T47D (cell line): Measurements from ENCODE around the gene GPC6.

Experiments
- DNase-seq, 2 experiments: peaks; one replicate each; pipeline versions ENCODE4 v3.0.0 to v3.0.0-alpha.2; 2011 to 2012; ENCODE audit warnings: low read depth in 1 of 2, low spot score in 1 of 2
- JUND ChIP-seq: IDR thresholded peaks from 2 replicates; pipeline ENCODE4 v1.6.1; 2012; ENCODE audit warnings: low read depth
- in situ Hi-C: cut with HindIII; loops from 2 replicates; pipeline ENCODE4 v1.10.0; 2016; ENCODE audit warnings: low sequenced_read_pairs, low pct_unique_long_range_greater_than_20kb

GPC6 gene

GRCh38 chr13:94210816-94211215, 984.2 kb downstream of the GPC6 start:
- no peak for DNase-seq
- in situ Hi-C loops = no loop called here
- TF ChIP-seq JUND = no peak

- no peak for TF ChIP-seq JUND
- in situ Hi-C loops = no loop called here
- no peak for DNase-seq
Observed at GRCh38 chr13:94212196-94212595, 985.6 kb downstream of the GPC6 start.

GRCh38 chr13:94214121-94214520, 987.5 kb downstream of the GPC6 start:
- no peak for TF ChIP-seq JUND
- no peak for DNase-seq
- in situ Hi-C loops = no loop called here

- no peak for DNase-seq
- no peak for TF ChIP-seq JUND
- in situ Hi-C loops = no loop called here
Observed at GRCh38 chr13:94214975-94215374, 988.4 kb downstream of the GPC6 start.

GRCh38 chr13:94216476-94216875, 989.9 kb downstream of the GPC6 start:
- no peak for TF ChIP-seq JUND
- in situ Hi-C loops = no loop called here
- no peak for DNase-seq

GRCh38 chr13:94217370-94217769, 990.8 kb downstream of the GPC6 start:
- TF ChIP-seq JUND = no peak
- in situ Hi-C loops = no loop called here
- no peak for DNase-seq

GRCh38 chr13:94218537-94218936, 991.9 kb downstream of the GPC6 start:
- no peak for TF ChIP-seq JUND
- no peak for DNase-seq
- in situ Hi-C loops = no loop called here

- DNase-seq = no peak
- in situ Hi-C loops = no loop called here
- no peak for TF ChIP-seq JUND
Observed at GRCh38 chr13:94218951-94219350, 992.3 kb downstream of the GPC6 start.

GRCh38 chr13:94224670-94225069, 998.1 kb downstream of the GPC6 start:
- no peak for TF ChIP-seq JUND
- in situ Hi-C loops = no loop called here
- DNase-seq = peak in 1 of 2 experiments; percentile 12

GRCh38 chr13:94227255-94227879, 1000.8 kb downstream of the GPC6 start:
- TF ChIP-seq JUND = no peak
- in situ Hi-C loops = no loop called here
- no peak for DNase-seq

GRCh38 chr13:94228763-94229162, 1002.2 kb downstream of the GPC6 start:
- TF ChIP-seq JUND = no peak
- in situ Hi-C loops = no loop called here
- no peak for DNase-seq

GRCh38 chr13:94232161-94232950, 1005.7 kb downstream of the GPC6 start:
- DNase-seq = no peak
- no peak for TF ChIP-seq JUND
- in situ Hi-C loops = no loop called here

- TF ChIP-seq JUND = no peak
- in situ Hi-C loops = no loop called here
- DNase-seq = no peak
Observed at GRCh38 chr13:94232956-94233355, 1006.3 kb downstream of the GPC6 start.
